ENCODE measurements around the gene SLC16A3.
A peak's percentile ranks its signal among the peaks of the same experiment; 100 is the strongest.

The SLC16A3 gene

GRCh38 chr17:82193520-82194220, 35.2 kb upstream of the SLC16A3 start:
- Histone ChIP-seq H3K27ac (no peak overlapping the region), H3K79me2 (ENCODE audit: insufficient read depth, low read depth) (no peaks in the 10 kb centered on the region), H3K9ac (no peak overlapping the region), H3K36me3 (ENCODE audit: insufficient read depth) (no peaks in the 10 kb centered on the region), H3K27me3 (ENCODE audit: insufficient read depth, low read depth) (no peaks in the 10 kb centered on the region), H3K4me2 (no peak overlapping the region), H3K4me3 (IDR thresholded peaks at IDR 0.05; ENCODE audit: insufficient read depth, low read depth, low read length) (no peak overlapping the region), H4K20me1 (ENCODE audit: insufficient read depth) (no peaks in the 10 kb centered on the region), H3K4me1 (ENCODE audit: low read depth, poor library complexity, severe bottlenecking) (peaks cover 9% of the 10 kb centered on the region), H2AFZ (ENCODE audit: low read depth) (no peak overlapping the region)
- TF ChIP-seq CTCF (conservative IDR thresholded peaks at IDR 0.05; ENCODE audit: low read depth, low read length) = no peak

- Histone ChIP-seq H4K20me1 (ENCODE audit: insufficient read depth) (no peaks in the 10 kb centered on the region), H3K4me2 (no peak overlapping the region), H2AFZ (ENCODE audit: low read depth) (no peak overlapping the region), H3K4me1 (ENCODE audit: low read depth, poor library complexity, severe bottlenecking) (peaks cover 9% of the 10 kb centered on the region), H3K79me2 (ENCODE audit: insufficient read depth, low read depth) (no peaks in the 10 kb centered on the region), H3K27ac (no peak overlapping the region), H3K27me3 (ENCODE audit: insufficient read depth, low read depth) (no peaks in the 10 kb centered on the region), H3K4me3 (IDR thresholded peaks at IDR 0.05; ENCODE audit: insufficient read depth, low read depth, low read length) (no peak overlapping the region), H3K9ac (no peak overlapping the region), H3K36me3 (ENCODE audit: insufficient read depth) (no peaks in the 10 kb centered on the region)
- no peak for TF ChIP-seq CTCF (conservative IDR thresholded peaks at IDR 0.05; ENCODE audit: low read depth, low read length)
Observed at GRCh38 chr17:82194765-82195164, 34.1 kb upstream of the SLC16A3 start.

GRCh38 chr17:82195675-82196672, 32.9 kb upstream of the SLC16A3 start:
- H3K4me2 ChIP-seq = no peak overlapping the region
- no peak for TF ChIP-seq CTCF (conservative IDR thresholded peaks at IDR 0.05; ENCODE audit: low read depth, low read length)
- H4K20me1 ChIP-seq (ENCODE audit: insufficient read depth) = no peaks in the 10 kb centered on the region
- no peak overlapping the region for H3K4me3 ChIP-seq (IDR thresholded peaks at IDR 0.05; ENCODE audit: insufficient read depth, low read depth, low read length)
- no peak overlapping the region for H3K9ac ChIP-seq
- H3K27ac ChIP-seq = no peak overlapping the region
- H3K79me2 ChIP-seq (ENCODE audit: insufficient read depth, low read depth) = no peaks in the 10 kb centered on the region
- H3K4me1 ChIP-seq (ENCODE audit: low read depth, poor library complexity, severe bottlenecking) = peaks cover 9% of the 10 kb centered on the region
- H3K27me3 ChIP-seq (ENCODE audit: insufficient read depth, low read depth) = no peaks in the 10 kb centered on the region
- H3K36me3 ChIP-seq (ENCODE audit: insufficient read depth) = no peaks in the 10 kb centered on the region
- no peak overlapping the region for H2AFZ ChIP-seq (ENCODE audit: low read depth)

GRCh38 chr17:82198092-82198491, 30.8 kb upstream of the SLC16A3 start:
- Histone ChIP-seq H3K9ac (no peak overlapping the region), H3K79me2 (ENCODE audit: insufficient read depth, low read depth) (no peaks in the 10 kb centered on the region), H2AFZ (ENCODE audit: low read depth) (no peak overlapping the region), H3K4me1 (ENCODE audit: low read depth, poor library complexity, severe bottlenecking) (peaks cover 9% of the 10 kb centered on the region), H3K36me3 (ENCODE audit: insufficient read depth) (no peaks in the 10 kb centered on the region), H3K4me2 (0 out of 2 replicates have a peak overlapping the region, but pooled peaks have one; percentile 7), H3K27ac (no peak overlapping the region), H4K20me1 (ENCODE audit: insufficient read depth) (no peaks in the 10 kb centered on the region), H3K4me3 (IDR thresholded peaks at IDR 0.05; ENCODE audit: insufficient read depth, low read depth, low read length) (no peak overlapping the region), H3K27me3 (ENCODE audit: insufficient read depth, low read depth) (no peaks in the 10 kb centered on the region)
- TF ChIP-seq CTCF (conservative IDR thresholded peaks at IDR 0.05; ENCODE audit: low read depth, low read length) = no peak

All from KMS-11 (cell line).